HG02759 (cell line): ENCODE results near the gene TGM1.
"Not testable (repeated sequence)": the region's sequence is repeated elsewhere in the genome, so short reads cannot be mapped to it uniquely, and the experiment has no call there.

Experiments
- ATAC-seq: cut with Tn5 transposase; IDR thresholded peaks from one replicate; pipeline ENCODE4 v1.9.1; 2021; ENCODE audit warnings: mild to moderate bottlenecking, moderate library complexity; ENCODE audit not compliant: unreplicated experiment

TGM1 gene

DNA sequence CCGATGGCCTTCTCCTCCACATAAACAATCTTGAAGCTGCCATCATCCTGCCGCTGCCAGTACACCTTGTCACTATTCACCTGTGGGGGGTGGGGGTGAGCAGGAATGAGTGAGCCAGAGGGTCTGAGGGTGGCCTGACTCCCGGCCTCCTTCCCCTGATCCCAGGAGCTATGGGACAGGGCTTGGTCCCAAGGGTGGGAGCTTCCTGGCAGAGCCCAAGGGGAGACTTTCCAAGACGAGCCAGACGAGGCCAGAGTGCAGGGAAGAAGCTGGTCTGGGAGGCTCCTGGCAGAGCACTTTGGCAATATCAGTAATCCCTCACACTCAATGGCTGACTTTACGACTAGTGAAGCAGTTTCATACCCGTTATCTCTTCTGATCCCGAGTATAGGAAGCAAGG, 7.5 kb downstream of the TGM1 start:
- ATAC-seq: no peak

DNA sequence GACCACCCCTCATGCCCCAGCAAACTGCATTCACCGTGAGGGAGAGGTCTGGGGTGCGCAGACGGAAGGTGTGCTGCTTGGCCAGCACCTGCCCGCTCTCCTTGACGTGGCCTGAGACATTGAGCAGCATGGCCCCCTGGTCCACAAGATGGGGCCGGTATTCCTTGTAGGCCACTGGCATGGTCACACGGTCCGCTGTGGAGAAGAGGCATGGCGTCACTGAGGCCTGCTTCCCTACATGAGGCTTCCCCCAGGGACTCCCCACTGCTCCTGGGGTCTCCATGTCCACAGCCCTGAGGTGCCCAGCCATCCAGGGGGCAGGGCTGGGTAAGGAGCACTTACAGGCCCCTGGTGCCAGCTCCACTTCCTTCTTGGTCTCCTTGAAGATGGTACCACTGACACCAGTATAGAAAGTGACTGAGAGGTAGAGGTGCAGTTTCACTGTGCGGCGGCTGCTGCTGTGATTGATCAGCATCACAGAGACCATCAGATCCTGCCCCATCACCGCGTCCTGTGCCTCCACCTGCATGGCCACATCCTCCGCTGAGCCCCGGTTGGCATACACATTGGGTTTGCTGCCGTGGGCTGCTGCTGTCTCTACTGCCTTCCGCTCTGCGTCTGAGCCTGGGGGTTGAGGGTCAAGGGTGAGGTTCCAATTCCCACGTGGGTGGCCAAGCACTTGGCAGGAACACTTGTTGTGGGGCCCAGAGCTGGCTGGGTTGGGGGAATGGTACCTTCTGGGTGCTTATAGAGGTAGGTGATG, 8.2 kb downstream of the TGM1 start:
- no peak for ATAC-seq

DNA sequence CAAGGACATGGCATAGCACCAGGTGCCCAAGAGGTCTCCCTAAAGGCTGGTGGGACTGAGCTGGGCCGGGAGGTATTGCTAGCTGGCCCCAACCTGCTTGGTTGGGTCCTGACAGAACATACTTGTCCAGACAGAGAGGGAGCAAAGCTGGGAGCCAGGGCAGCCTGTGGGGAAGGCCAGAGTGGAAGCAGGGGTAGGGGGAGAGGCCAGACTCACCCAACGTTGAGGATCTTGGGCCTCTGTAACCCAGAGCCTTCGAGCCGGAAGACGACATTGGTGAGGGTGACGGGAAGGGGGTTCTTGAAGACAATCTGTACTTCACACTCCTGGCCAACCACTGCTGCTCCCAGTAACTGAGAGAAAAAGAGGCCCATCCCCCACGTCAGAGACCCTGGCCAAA, 9.0 kb downstream of the TGM1 start:
- no peak for ATAC-seq

- no peak for ATAC-seq
Observed at GRCh38 chr14:24252289-24253124, 10.5 kb downstream of the TGM1 start.

DNA sequence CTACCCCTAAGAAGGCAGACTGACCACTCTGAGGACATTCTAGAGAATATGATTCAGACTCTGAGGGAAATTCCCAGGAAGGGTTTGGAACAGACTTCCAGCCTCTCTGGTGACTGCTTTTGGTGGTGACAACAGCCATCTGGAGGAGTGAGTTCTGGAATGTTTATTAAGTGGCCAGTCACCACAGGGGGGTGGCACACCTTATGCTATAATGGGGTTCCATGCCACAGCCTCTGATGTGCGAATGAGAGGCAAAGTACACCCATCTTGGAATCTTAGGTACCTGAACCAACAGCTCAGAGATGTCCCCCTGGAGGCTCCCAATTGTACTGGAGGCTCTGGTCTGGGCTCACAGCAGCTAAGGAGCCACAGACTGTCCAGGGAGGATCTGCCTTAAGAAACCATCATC, 11.1 kb downstream of the TGM1 start:
- ATAC-seq: no peak

- ATAC-seq: no peak
Observed at GRCh38 chr14:24250354-24250753, 12.6 kb downstream of the TGM1 start.

- ATAC-seq: no peak
Observed at GRCh38 chr14:24249230-24250021, 13.6 kb downstream of the TGM1 start.

- ATAC-seq: no peak
Observed at GRCh38 chr14:24247422-24247821, 15.6 kb downstream of the TGM1 start.

- no peak for ATAC-seq
Observed at GRCh38 chr14:24246765-24247212, 16.2 kb downstream of the TGM1 start.

DNA sequence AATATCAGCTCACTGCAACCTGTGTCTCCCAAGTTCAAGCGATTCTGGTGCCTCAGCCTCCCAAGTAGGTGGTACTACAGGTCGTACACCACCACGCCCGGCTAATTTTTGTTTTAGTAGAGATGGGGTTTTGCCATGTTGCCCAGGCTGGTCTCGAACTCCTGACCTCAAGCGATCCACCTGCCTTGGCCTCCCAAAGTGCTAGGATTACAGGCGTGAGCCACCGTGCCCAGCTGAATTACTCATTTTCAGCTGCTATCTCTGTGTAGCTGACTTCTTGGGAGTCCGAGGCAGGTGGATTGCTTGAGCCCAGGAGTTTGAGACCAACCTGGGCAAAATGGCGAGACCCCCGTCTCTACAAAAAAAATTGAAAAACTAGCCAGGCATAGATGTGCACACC, 17.6 kb downstream of the TGM1 start:
- ATAC-seq: not testable (repeated sequence)

DNA sequence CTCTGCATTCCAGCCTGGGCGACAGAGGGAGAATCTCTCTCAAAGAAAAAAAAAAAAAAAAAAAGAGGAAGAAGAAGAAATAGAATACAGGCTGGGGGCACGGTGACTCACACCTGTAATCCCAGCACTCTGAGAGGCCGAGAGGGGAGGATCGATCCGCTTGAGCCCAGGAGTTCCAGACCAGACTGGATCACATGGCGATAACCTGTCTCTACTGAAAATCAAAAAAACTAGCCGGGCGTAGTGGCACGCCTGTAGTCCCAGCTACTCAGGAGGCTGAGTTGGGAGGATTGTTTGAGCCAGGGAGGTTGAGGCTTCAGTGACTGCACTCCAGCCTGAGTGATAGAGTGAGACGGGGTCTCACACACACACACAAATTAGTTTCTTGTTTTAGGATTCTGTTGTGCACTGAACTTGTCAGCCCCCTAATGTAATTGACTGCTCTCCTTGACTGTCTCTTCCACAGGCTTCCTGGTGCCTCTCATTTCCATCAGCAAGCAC, 19.6 kb downstream of the TGM1 start:
- ATAC-seq: no peak

- ATAC-seq: peak; percentile 80
Observed at GRCh38 chr14:24241829-24242443, 21.0 kb downstream of the TGM1 start.

GRCh38 chr14:24240110-24240918, 22.7 kb downstream of the TGM1 start:
- no peak for ATAC-seq

- ATAC-seq: no peak
Observed at GRCh38 chr14:24238527-24239037, 24.4 kb downstream of the TGM1 start.

DNA sequence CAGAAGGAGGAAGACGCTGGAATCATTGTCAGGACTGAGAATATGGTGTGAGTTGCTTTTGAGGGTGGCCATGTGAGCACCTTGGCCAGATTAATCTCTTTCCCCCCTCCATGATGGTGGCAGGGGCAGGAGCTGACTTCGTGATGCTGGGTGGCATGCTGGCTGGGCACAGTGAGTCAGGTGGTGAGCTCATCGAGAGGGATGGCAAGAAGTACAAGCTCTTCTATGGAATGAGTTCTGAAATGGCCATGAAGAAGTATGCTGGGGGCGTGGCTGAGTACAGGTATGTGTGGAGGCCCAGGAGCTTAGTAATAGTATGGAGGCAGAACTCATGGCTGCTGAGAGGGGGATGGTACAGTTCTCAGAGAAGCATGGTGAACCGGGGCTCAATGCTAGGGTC, 24.9 kb downstream of the TGM1 start:
- no peak for ATAC-seq

DNA sequence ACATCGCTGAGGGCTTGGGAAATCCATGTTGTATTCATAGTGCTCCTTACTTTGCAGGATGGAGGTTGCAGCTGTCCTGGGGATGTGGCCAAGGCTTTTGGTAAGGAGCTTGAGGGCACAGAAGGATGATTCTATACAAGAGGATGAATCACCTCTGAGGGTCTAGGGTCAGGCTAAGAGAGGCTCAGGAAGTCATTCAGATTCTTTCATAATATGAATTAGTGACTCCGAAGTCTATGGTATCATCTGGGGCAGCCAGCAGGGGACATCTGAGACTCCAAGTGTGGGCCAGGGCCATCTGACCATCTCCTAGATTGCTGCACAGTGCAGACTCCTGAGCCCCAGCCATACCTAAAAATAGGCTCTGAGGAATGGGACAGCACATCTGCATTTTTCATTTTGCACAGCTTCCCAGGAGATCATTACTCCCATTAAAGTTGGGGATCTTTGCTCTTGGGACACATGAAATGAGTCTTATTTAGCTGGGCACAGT, 25.5 kb downstream of the TGM1 start:
- no peak for ATAC-seq

DNA sequence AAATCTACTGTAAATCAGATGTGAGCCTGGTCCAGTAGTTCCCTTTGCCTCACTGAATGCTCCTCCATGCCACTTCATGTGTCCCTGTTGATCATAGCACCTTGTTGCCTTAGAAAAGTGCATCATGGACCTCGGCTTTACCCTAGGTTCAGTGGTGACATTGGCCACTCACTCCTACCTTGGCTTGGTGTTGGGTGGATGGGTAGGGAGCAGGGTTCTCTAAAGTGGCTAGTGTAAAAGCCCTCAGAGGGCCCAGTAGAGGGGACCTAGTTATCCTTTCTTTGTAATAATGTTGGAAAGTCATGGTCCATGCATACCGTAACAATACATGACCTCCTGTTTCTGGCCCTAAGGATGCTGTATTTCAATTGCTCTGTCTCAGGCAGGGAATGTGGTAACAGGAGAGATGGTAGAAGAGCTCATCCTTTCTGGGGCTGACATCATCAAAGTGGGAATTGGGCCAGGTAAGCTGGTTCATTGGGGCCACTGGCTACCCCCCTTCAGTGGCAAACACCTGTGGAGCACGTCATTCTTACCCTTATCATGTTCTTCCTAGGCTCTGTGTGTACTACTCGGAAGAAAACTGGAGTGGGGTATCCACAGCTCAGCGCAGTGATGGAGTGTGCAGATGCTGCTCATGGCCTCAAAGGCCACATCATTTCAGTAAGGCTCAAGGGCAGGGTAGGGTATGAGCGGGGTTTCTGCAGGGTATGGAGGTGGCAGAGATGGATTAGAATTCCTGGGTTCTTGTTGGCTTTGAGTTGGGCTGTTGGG, 26.1 kb downstream of the TGM1 start:
- ATAC-seq: no peak

- ATAC-seq: no peak
Observed at GRCh38 chr14:24235804-24236688, 26.9 kb downstream of the TGM1 start.
